Breast epithelium (tissue), 4 donors: ENCODE measurements around the gene YIPF3. TPM values are rescaled to one million over a fixed set of nuclear protein-coding genes. Genes with fewer than 3 reads are reported as not detected.

Source experiments
- DNase-seq, 2 donors: peaks; one replicate each; pipeline ENCODE4 v3.0.0-alpha.2; 2019; ENCODE audit warnings: low spot score in 2 of 2
- H3K27ac ChIP-seq, 2 donors: fragments of 200-600 bp; sonication (generic) in 1 of 2; one replicate each; pipeline ENCODE4 v1.5.1; 2016 to 2019; ENCODE audit warnings: mild to moderate bottlenecking in 1 of 2
- H3K27me3 ChIP-seq, 2 donors: fragments of 200-600 bp; sonication (generic) in 1 of 2; one replicate each; pipeline versions ENCODE4 v1.5.1 to v1.6.0; 2017 to 2019; ENCODE audit warnings: control low read depth in 1 of 2, mild to moderate bottlenecking in 1 of 2
- H3K36me3 ChIP-seq: fragments of 200-600 bp; one replicate; pipeline ENCODE4 v1.5.1; 2019
- H3K4me1 ChIP-seq, 2 donors: fragments of 200-600 bp; sonication (generic); one replicate each; pipeline ENCODE4 v1.5.1; 2016 to 2019; ENCODE audit warnings: control low read depth in 1 of 2
- H3K4me3 ChIP-seq, 3 donors: fragments of 200-600 bp; sonication (generic); 1 replicate in 2 of 3; 2 replicates in 1 of 3; pipeline ENCODE4 v1.5.1; 2016 to 2019; ENCODE audit warnings: mild to moderate bottlenecking in 3 of 3, moderate library complexity in 2 of 3
- H3K9me3 ChIP-seq, 2 donors: fragments of 200-600 bp; sonication (generic) in 1 of 2; one replicate each; pipeline ENCODE4 v1.5.1; 2016 to 2019; ENCODE audit warnings: control low read depth in 1 of 2
- CTCF ChIP-seq, 3 donors: fragments of 450-650 bp; IDR thresholded peaks; one replicate each; pipeline ENCODE4 v1.5.1; 2016 to 2017; ENCODE audit warnings: antibody characterized with exemption in 3 of 3, mild to moderate bottlenecking in 3 of 3, moderate library complexity in 3 of 3
- POLR2A ChIP-seq: fragments of 450-650 bp; IDR thresholded peaks from one replicate; pipeline ENCODE4 v1.6.1; 2016; ENCODE audit warnings: antibody characterized with exemption, mild to moderate bottlenecking, moderate library complexity
- POLR2AphosphoS5 ChIP-seq, 3 donors: sonication (generic); formaldehyde crosslinking; IDR thresholded peaks; one replicate each; pipeline ENCODE4 v1.6.1; 2017; ENCODE audit warnings: antibody characterized with exemption in 3 of 3
- intact Hi-C: fragments of 100-400 bp; cut with DNase I; formaldehyde crosslinking; loops from one replicate; pipeline ENCODE4 v1.15.1; 2023; ENCODE audit warnings: low total_unique reads
- total RNA-seq, 3 donors: library from RNA; depleted of rRNA; stranded (reverse); fragments of >200 nt; gene quantifications; one replicate each; pipeline ENCODE4 v1.1.0, GENCODE V29; 2016

YIPF3 gene
- total RNA-seq, 3 donors from 2014 or later: 89.5 to 100 (median 96.2) TPM

- TF ChIP-seq POLR2A: no peak
- no peak for TF ChIP-seq CTCF (IDR thresholded peaks at IDR 0.05)
- no peak for TF ChIP-seq POLR2AphosphoS5 (IDR thresholded peaks at IDR 0.05)
- no peaks in the 10 kb centered on the region for H3K27me3 ChIP-seq
- H3K9me3 ChIP-seq: no peaks in the 10 kb centered on the region
- no peak overlapping the region for H3K4me3 ChIP-seq
- peaks cover 0 to under 1% of the 10 kb centered on the region in 2 donors for H3K4me1 ChIP-seq
- intact Hi-C loops: no loop called here
- peaks cover 13% of the 10 kb centered on the region for H3K36me3 ChIP-seq
- H3K27ac ChIP-seq: peak overlapping the region; percentile 36 to 83
- DNase-seq: no peak
Measured at GRCh38 chr6:43523284-43523683, 6.6 kb upstream of the YIPF3 start.

GRCh38 chr6:43522547-43523261 lies 6.0 kb upstream of the YIPF3 start:
- no peak for TF ChIP-seq POLR2A
- no peak for TF ChIP-seq POLR2AphosphoS5 (IDR thresholded peaks at IDR 0.05)
- no peak for TF ChIP-seq CTCF (IDR thresholded peaks at IDR 0.05)
- no peak for DNase-seq
- H3K36me3 ChIP-seq: peaks cover 13% of the 10 kb centered on the region

GRCh38 chr6:43521836-43522235 lies 5.1 kb upstream of the YIPF3 start:
- intact Hi-C loops: no loop called here
- no peaks in the 10 kb centered on the region for H3K27me3 ChIP-seq
- no peaks in the 10 kb centered on the region for H3K9me3 ChIP-seq
- H3K4me1 ChIP-seq: peaks cover 0 to 3% of the 10 kb centered on the region in 2 donors
- H3K4me3 ChIP-seq: no peak overlapping the region
- TF ChIP-seq POLR2A (no peak), CTCF (IDR thresholded peaks at IDR 0.05) (no peak), POLR2AphosphoS5 (IDR thresholded peaks at IDR 0.05) (peak in 1 of 3 donors; percentile 32)
- DNase-seq: peak in 1 of 2 donors; percentile 53
- H3K36me3 ChIP-seq: peaks cover 13% of the 10 kb centered on the region
- peak overlapping the region; percentile 48 to 83 for H3K27ac ChIP-seq

More at GRCh38 chr6:43522547-43523261, 6.0 kb upstream of the YIPF3 start:
- H3K4me1 ChIP-seq: peaks cover 0 to 3% of the 10 kb centered on the region in 2 donors
- no peak overlapping the region for H3K4me3 ChIP-seq
- intact Hi-C loops: no loop called here
- peak overlapping the region; percentile 36 to 83 for H3K27ac ChIP-seq
- H3K27me3 ChIP-seq: no peaks in the 10 kb centered on the region
- H3K9me3 ChIP-seq: no peaks in the 10 kb centered on the region

- no peaks in the 10 kb centered on the region for H3K9me3 ChIP-seq
- no peak for DNase-seq
- peaks cover 13% of the 10 kb centered on the region for H3K36me3 ChIP-seq
- intact Hi-C loops: no loop called here
- H3K4me1 ChIP-seq: peaks cover 10 to 13% of the 10 kb centered on the region in 2 donors
- TF ChIP-seq CTCF (IDR thresholded peaks at IDR 0.05) (no peak), POLR2AphosphoS5 (IDR thresholded peaks at IDR 0.05) (no peak), POLR2A (no peak)
- H3K4me3 ChIP-seq: no peak overlapping the region
- H3K27ac ChIP-seq: no peak overlapping the region
- no peaks in the 10 kb centered on the region for H3K27me3 ChIP-seq
Measured at GRCh38 chr6:43520097-43520496, 3.4 kb upstream of the YIPF3 start.

- Histone ChIP-seq H3K9me3 (no peaks in the 10 kb centered on the region), H3K27ac (peak overlapping the region; percentile 89 to 94), H3K27me3 (no peaks in the 10 kb centered on the region), H3K4me3 (peak overlapping the region; percentile 91 to 98 (median 95)), H3K4me1 (peaks cover 14 to 15% of the 10 kb centered on the region in 2 donors), H3K36me3 (peaks cover 9% of the 10 kb centered on the region)
- DNase-seq: no peak
- intact Hi-C loops: no loop called here
- TF ChIP-seq POLR2AphosphoS5 (IDR thresholded peaks at IDR 0.05): no peak
- TF ChIP-seq POLR2A: no peak
- no peak for TF ChIP-seq CTCF (IDR thresholded peaks at IDR 0.05)
Measured at GRCh38 chr6:43517505-43518357, 1.0 kb upstream of the YIPF3 start.
